ENCODE measurements around the gene ROPN1B. TPM values are rescaled to one million over a fixed set of nuclear protein-coding genes. Genes with fewer than 3 reads are reported as not detected.

ROPN1B gene
- total RNA-seq, 2 donors from 2014 or later, result 2.2 to 27.8 TPM

DNA sequence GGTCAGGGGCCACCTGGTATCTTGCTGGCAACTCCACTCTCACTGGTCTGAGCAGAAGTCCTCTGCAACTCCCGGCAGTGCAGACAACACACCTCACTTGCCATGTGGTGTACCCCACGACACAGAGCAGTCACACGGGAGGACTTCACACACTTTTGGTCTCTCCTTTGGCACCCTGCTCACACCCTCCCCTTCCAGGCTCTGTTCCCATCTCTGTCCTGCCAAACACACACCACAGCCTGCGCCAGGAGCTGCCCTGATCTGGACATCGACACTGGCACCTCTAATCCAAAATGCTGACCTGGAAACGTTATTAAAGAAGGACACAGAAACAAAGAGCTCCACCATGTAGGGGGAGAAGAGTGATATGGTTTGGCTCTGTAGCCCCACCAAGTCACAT is 57.8 kb downstream of the ROPN1B start:
- TF ChIP-seq, protein P1, sequence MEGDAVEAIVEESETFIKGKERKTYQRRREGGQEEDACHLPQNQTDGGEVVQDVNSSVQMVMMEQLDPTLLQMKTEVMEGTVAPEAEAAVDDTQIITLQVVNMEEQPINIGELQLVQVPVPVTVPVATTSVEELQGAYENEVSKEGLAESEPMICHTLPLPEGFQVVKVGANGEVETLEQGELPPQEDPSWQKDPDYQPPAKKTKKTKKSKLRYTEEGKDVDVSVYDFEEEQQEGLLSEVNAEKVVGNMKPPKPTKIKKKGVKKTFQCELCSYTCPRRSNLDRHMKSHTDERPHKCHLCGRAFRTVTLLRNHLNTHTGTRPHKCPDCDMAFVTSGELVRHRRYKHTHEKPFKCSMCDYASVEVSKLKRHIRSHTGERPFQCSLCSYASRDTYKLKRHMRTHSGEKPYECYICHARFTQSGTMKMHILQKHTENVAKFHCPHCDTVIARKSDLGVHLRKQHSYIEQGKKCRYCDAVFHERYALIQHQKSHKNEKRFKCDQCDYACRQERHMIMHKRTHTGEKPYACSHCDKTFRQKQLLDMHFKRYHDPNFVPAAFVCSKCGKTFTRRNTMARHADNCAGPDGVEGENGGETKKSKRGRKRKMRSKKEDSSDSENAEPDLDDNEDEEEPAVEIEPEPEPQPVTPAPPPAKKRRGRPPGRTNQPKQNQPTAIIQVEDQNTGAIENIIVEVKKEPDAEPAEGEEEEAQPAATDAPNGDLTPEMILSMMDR (IDR thresholded peaks at IDR 0.05), result no peak
- no peak for TF ChIP-seq POLR2AphosphoS5 (IDR thresholded peaks at IDR 0.05)
- no peak for TF ChIP-seq POLR2A (IDR thresholded peaks at IDR 0.05)
- no peaks in the 10 kb centered on the region for H3K4me1 ChIP-seq (replicated peaks)
- WGBS, result 87% methylated on average over 6 of the region's 6 CpGs
- intact Hi-C loops (cut with DNase I), result no loop called here
- H3K27me3 ChIP-seq (replicated peaks; ENCODE audit: insufficient read depth), result no peaks in the 10 kb centered on the region
- no peak overlapping the region for H3K27ac ChIP-seq
- no peak overlapping the region for H3K4me3 ChIP-seq
- peaks cover 0 to 7% of the 10 kb centered on the region in 2 donors for H3K36me3 ChIP-seq
- no peak for DNase-seq (ENCODE audit: low spot score)
- no peaks in the 10 kb centered on the region for H3K9me3 ChIP-seq

DNA sequence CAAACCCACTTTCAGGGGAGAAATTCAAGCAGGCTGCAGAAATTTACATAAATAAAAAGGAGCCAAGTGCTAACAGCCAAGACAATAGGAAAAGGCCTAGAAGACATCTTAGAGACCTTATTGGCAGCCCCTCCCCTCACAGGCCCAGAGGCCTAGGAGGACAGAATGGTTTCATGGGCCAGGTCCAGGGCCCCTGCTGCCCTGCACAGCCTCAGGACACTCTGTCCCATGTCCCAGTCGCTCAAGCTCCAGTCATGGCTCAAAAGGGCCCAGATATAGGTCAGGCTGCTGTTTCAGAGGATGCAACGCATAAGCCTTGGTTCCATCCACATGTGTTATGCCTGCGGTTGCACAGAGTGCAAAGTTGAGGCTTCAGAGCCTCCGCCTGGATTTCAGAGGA is 59.1 kb downstream of the ROPN1B start:
- Histone ChIP-seq H3K27ac (no peak overlapping the region), H3K4me1 (replicated peaks) (no peaks in the 10 kb centered on the region), H3K4me3 (no peak overlapping the region), H3K27me3 (replicated peaks; ENCODE audit: insufficient read depth) (no peaks in the 10 kb centered on the region), H3K36me3 (peaks cover 0 to 7% of the 10 kb centered on the region in 2 donors), H3K9me3 (no peaks in the 10 kb centered on the region)
- intact Hi-C loops (cut with DNase I), result no loop called here
- DNase-seq (ENCODE audit: low spot score), result no peak
- WGBS, result 96% methylated on average over 4 of the region's 4 CpGs
- TF ChIP-seq POLR2A (IDR thresholded peaks at IDR 0.05), result no peak
- no peak for TF ChIP-seq POLR2AphosphoS5 (IDR thresholded peaks at IDR 0.05)
- TF ChIP-seq, protein P1 (IDR thresholded peaks at IDR 0.05), result no peak

DNA sequence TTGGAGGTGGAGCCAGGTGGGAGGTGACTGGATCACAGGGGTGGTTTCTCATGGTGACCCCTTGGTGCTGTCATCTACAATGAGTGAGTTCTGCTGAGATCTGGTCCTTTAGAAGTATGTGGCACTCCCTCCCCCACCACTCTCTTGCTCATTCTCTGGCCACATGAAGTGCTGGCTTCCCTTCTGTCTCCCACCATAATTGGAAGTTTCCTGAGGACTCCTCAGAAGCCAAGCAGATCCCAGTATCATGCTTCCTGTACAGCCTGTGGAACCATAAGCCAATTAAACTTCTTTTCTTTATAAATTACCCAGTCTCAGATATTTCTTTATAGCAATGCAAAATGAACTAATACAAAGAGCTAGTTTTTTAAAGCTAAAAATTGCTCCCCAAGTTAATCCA is 60.3 kb downstream of the ROPN1B start:
- H3K9me3 ChIP-seq, result no peaks in the 10 kb centered on the region
- H3K4me1 ChIP-seq (replicated peaks), result no peaks in the 10 kb centered on the region
- TF ChIP-seq POLR2AphosphoS5 (IDR thresholded peaks at IDR 0.05) (no peak), POLR2A (IDR thresholded peaks at IDR 0.05) (no peak)
- TF ChIP-seq, protein P1 (IDR thresholded peaks at IDR 0.05), result no peak
- H3K27me3 ChIP-seq (replicated peaks; ENCODE audit: insufficient read depth), result no peaks in the 10 kb centered on the region
- H3K4me3 ChIP-seq, result no peak overlapping the region
- H3K36me3 ChIP-seq, result peaks cover 0 to 7% of the 10 kb centered on the region in 2 donors
- no peak overlapping the region for H3K27ac ChIP-seq
- DNase-seq (ENCODE audit: low spot score), result no peak
- intact Hi-C loops (cut with DNase I), result no loop called here

DNA sequence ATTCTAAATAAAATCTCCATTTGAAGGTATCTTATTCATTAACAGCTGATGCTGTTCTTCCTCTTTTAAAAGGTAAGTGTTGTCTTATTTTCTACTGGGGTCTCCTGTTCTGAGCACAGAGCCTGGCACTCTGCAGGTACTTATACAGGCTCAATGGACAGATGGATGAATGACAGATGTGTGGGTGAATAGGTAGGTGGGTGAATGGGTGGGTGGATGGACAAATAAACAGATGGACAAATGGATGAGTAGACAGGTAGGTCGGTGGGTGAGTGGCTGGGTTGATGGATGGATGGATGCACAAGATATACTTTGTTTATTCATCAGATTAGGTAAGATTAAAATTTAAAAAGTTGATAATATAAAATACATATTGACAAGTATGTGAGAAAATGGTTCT is 61.5 kb downstream of the ROPN1B start:
- intact Hi-C loops (cut with DNase I), result no loop called here
- H3K4me1 ChIP-seq (replicated peaks), result no peaks in the 10 kb centered on the region
- 55% methylated on average over 1 of the region's 1 CpG for WGBS
- TF ChIP-seq, protein P1 (IDR thresholded peaks at IDR 0.05), result no peak
- no peak overlapping the region for H3K4me3 ChIP-seq
- H3K27ac ChIP-seq, result no peak overlapping the region
- peaks cover 0 to 2% of the 10 kb centered on the region in 2 donors for H3K36me3 ChIP-seq
- no peak for DNase-seq (ENCODE audit: low spot score)
- H3K27me3 ChIP-seq (replicated peaks; ENCODE audit: insufficient read depth), result no peaks in the 10 kb centered on the region
- no peaks in the 10 kb centered on the region for H3K9me3 ChIP-seq

GRCh38 chr3:126031981-126032471 is 63.0 kb downstream of the ROPN1B start:
- intact Hi-C loops (cut with DNase I), result no loop called here
- H3K36me3 ChIP-seq, result no peaks in the 10 kb centered on the region
- H3K27me3 ChIP-seq (replicated peaks; ENCODE audit: insufficient read depth), result no peaks in the 10 kb centered on the region
- H3K4me3 ChIP-seq, result no peak overlapping the region
- no peaks in the 10 kb centered on the region for H3K4me1 ChIP-seq (replicated peaks)
- DNase-seq (ENCODE audit: low spot score), result no peak
- no peaks in the 10 kb centered on the region for H3K9me3 ChIP-seq
- TF ChIP-seq, protein P1 (IDR thresholded peaks at IDR 0.05), result no peak
- TF ChIP-seq POLR2A (IDR thresholded peaks at IDR 0.05) (no peak), POLR2AphosphoS5 (IDR thresholded peaks at IDR 0.05) (no peak)
- WGBS, result 71% methylated on average over 9 of the region's 9 CpGs
- H3K27ac ChIP-seq, result no peak overlapping the region

Measured in prostate gland (tissue), 2 donors.